Heart right ventricle (tissue), 16 donors: ENCODE data around the gene DKK3. TPM values are rescaled to one million over a fixed set of nuclear protein-coding genes. Genes with fewer than 3 reads are reported as not detected.

Experiments used
- ATAC-seq, 8 donors: fragments of 200-7000 bp; cut with Tn5 transposase; one replicate each; pipeline ENCODE4 v1.9.1; 2020; ENCODE audit warnings: mild to moderate bottlenecking in 8 of 8, moderate library complexity in 8 of 8, moderate number of reproducible peaks in 1 of 8
- DNase-seq, 2 donors: peaks; one replicate each; pipeline ENCODE4 v3.0.0-alpha.2; 2020
- H3K27ac ChIP-seq, 10 donors: fragments of 200-600 bp; sonication (generic) in 2 of 10; one replicate each; pipeline versions ENCODE4 v1.5.0 to v1.8.0; 2020 to 2022; ENCODE audit warnings: mild to moderate bottlenecking in 3 of 10
- H3K27me3 ChIP-seq, 7 donors: fragments of 200-600 bp; one replicate each; pipeline ENCODE4 v1.8.0; 2021 to 2022; ENCODE audit warnings: mild to moderate bottlenecking in 2 of 7
- H3K36me3 ChIP-seq, 9 donors: fragments of 200-600 bp; sonication (generic) in 1 of 9; one replicate each; pipeline versions ENCODE4 v1.5.0 to v1.8.0; 2020 to 2022; ENCODE audit warnings: mild to moderate bottlenecking in 2 of 9
- H3K4me1 ChIP-seq, 9 donors: fragments of 200-600 bp; sonication (generic) in 1 of 9; one replicate each; pipeline versions ENCODE4 v1.5.0 to v1.8.0; 2020 to 2022; ENCODE audit warnings: mild to moderate bottlenecking in 4 of 9
- H3K4me3 ChIP-seq, 10 donors: fragments of 200-600 bp; sonication (generic) in 2 of 10; one replicate each; pipeline versions ENCODE4 v1.5.0 to v1.8.0; 2020 to 2022; ENCODE audit warnings: mild to moderate bottlenecking in 7 of 10, moderate library complexity in 2 of 10
- H3K9me3 ChIP-seq, 11 donors: fragments of 200-600 bp in 10 of 11; sonication (generic) in 2 of 11; one replicate each; pipeline versions ENCODE4 v1.5.0 to v1.8.0; 2013 to 2022; ENCODE audit warnings: mild to moderate bottlenecking in 2 of 11, control low read depth in 1 of 11, moderate library complexity in 1 of 11
- WGBS, 2 donors: extraction: QIAGEN DNeasy Blood & Tissue Kit; methylation state at CpG; one replicate each; pipeline ENCODE4 v1.1.7; 2013; ENCODE audit warnings: inconsistent platforms in 1 of 2; 5-methylcytosine and 5-hydroxymethylcytosine counted together
- intact Hi-C, 10 donors: fragments of 100-400 bp; cut with DNase I; formaldehyde crosslinking; loops; one replicate each; pipeline versions ENCODE4 v1.11.1 to v1.14.2; 2022
- polyA plus RNA-seq, 2 donors: library from polyadenylated mRNA; stranded (reverse); fragments of 200-250 nt; gene quantifications; one replicate each; pipeline ENCODE4 v1.2.3, GENCODE V29; 2013
- total RNA-seq, 10 donors: library from RNA; stranded (reverse); fragmentation: NEBNext Ultra II Directional in 3 of 10; extraction: Animal tissue kit (Norgen Biotek cat#: 25700) in 3 of 10; gene quantifications; one replicate each; pipeline versions ENCODE4 v1.2.1 to v1.2.4, GENCODE V29; 2021 to 2023
- TF ChIP-seq, protein P1 (sequence below), 9 donors: fragments of 200-600 bp; sonication (generic) in 2 of 9; IDR thresholded peaks; one replicate each; pipeline versions ENCODE4 v1.5.0 to v1.8.0; 2021 to 2022; ENCODE audit warnings: antibody characterized with exemption in 9 of 9, mild to moderate bottlenecking in 5 of 9, moderate library complexity in 1 of 9
- donor health status: Arrhythmogenic right ventricular cardiomyopathy.
- donor health status: ischemic (EF 13 %, LVEDD 7.1; RV severe dilation, severe dysfunction).
- donor health status: healthy with polysubstance abuse.
- donor health status: DM: no; HTN: yes; CAD: no.
- donor health status: DM: no; HTN: no; CAD: no.
- donor health status: ischemic (EF 25% LVEDD 6.9; RV normal size, moderate dysfunction).
- donor health status: ischemic (EF 25% LVEDD 5.7; RV mildly dilated, moderate dysfunction).
- donor health status: healthy.
- donor health status: DM: yes; HTN: yes; CAD: no.
- donor health status: Ischemic cardiomyopathy.
- donor health status: ischemic (EF 35%, LVEDD 5.7; RV mildly dilated, moderate dysfunction).
- donor health status: nonischemic (EF 11% LVEDD 7.7; RV severe dilation, severe dysfunction).
- donor health status: DM: yes; HTN: yes; CAD: no.
- donor health status: PGD.
- donor health status: ischemic (EF 29% LVEDD 5.4; RV normal size, mild dysfunction).
- donor health status: nonischemic (EF 23%, LVEDD 6.1; RV moderate dilation, normal function).

The DKK3 gene
- total and polyA plus RNA-seq, 12 donors = 113 to 1,034 (median 601) TPM

DNA sequence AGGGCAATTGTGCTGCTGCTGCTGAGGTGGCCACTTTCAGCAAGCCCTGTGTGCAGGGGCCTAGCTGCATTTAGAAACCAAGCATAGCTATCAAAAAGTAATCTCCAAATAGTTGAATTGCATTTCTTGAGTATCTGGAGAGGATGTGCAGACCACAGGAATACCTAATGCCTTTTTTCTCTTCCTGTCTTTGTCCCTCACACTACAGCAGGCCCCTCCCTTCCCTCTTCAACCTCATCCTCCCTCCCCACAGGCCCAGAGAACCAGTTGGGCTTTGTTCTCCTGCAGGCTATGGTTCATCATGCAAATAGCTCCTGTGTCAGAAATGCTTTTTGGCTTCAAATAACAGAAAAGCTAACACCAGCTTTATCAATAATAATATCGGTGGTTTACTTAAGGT, 47.7 kb downstream of the DKK3 start:
- H3K4me1 ChIP-seq = peaks cover 0 to 55% (median 25%) of the 10 kb centered on the region in 9 donors
- H3K4me3 ChIP-seq = no peak overlapping the region
- DNase-seq (no peak), ATAC-seq (no peak)
- H3K27ac ChIP-seq = no peak overlapping the region
- intact Hi-C loops = no loop called here
- TF ChIP-seq, protein P1, sequence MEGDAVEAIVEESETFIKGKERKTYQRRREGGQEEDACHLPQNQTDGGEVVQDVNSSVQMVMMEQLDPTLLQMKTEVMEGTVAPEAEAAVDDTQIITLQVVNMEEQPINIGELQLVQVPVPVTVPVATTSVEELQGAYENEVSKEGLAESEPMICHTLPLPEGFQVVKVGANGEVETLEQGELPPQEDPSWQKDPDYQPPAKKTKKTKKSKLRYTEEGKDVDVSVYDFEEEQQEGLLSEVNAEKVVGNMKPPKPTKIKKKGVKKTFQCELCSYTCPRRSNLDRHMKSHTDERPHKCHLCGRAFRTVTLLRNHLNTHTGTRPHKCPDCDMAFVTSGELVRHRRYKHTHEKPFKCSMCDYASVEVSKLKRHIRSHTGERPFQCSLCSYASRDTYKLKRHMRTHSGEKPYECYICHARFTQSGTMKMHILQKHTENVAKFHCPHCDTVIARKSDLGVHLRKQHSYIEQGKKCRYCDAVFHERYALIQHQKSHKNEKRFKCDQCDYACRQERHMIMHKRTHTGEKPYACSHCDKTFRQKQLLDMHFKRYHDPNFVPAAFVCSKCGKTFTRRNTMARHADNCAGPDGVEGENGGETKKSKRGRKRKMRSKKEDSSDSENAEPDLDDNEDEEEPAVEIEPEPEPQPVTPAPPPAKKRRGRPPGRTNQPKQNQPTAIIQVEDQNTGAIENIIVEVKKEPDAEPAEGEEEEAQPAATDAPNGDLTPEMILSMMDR (IDR thresholded peaks at IDR 0.05) = no peak
- 90 to 98% methylated on average over 1 of the region's 1 CpG for WGBS, 2 donors
- no peaks in the 10 kb centered on the region for H3K27me3 ChIP-seq
- H3K9me3 ChIP-seq = peaks cover 0 to 10% (median 0%) of the 10 kb centered on the region in 11 donors
- H3K36me3 ChIP-seq = peaks cover 0 to 52% (median 13%) of the 10 kb centered on the region in 9 donors

DNA sequence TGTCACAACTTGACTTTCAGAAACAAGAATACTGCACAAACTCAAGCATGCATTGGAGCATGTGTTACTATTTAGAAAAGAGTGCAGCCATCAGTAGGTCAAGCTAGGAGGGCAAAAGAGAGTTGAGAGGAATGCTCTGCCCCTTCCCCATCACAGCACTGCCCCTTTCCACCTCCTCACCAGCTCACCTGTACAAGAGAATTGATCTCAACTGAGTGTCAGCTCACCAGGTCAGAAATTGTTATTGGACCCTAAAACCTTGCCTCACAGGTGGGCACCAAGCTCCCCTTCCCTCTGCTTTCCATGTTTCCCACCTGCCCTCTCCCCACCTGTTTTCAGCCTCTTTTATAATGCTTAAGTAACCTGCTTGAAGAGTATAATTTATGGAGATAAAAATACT, 48.8 kb downstream of the DKK3 start:
- Histone ChIP-seq H3K4me1 (peaks cover 0 to 44% (median 23%) of the 10 kb centered on the region in 9 donors), H3K27me3 (no peaks in the 10 kb centered on the region), H3K27ac (no peak overlapping the region), H3K4me3 (no peak overlapping the region), H3K36me3 (peaks cover 0 to 61% (median 18%) of the 10 kb centered on the region in 9 donors), H3K9me3 (peaks cover 0 to 10% (median 0%) of the 10 kb centered on the region in 11 donors)
- TF ChIP-seq, protein P1 (IDR thresholded peaks at IDR 0.05) = no peak
- ATAC-seq (no peak), DNase-seq (no peak)
- intact Hi-C loops = loop anchor here in 1 of 10 donors (10.0 kb wide), 1 partner anchor 325 kb away; no protein-coding TSS in a partner anchor

DNA sequence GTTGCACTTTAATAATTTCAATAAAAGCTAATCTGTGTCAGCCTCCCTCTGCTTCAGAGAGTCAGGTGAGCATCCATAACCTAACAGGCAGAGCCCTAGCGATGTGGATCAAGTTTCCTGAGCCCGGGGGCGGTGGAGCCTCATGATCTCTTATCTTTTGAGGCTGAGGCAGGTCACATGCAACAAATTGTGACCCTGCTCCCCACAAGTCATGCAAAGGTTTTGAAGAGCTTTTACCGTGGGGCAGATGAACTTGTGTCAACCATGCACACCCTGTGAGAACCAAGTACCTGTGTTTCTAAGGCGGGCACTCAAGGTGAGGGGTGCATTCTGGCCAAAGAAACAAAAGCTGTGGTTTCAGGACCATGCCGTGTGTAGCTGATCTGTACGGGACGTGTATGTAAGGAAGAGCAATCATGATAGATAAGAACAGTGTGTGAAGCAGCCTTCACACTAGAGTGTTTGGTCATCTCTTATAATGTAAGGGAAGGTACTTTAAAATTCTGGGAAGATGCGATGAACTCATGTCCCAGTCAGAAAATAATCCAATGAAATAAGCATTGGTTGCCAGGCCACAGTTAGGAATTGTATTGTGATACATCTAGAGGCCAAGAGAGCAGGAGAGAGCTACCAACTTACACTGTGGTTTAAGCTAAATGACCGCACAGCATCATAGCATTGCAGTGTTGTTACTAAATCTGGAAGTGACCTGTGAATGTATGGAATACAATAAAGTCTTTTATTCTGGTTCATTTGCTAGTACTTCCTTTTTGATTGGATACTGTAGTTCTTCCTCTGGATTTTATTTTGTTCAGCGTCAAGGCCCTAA, 49.8 kb downstream of the DKK3 start:
- Histone ChIP-seq H3K27me3 (no peaks in the 10 kb centered on the region), H3K27ac (no peak overlapping the region), H3K9me3 (peaks cover 0 to 10% (median 0%) of the 10 kb centered on the region in 11 donors), H3K36me3 (peaks cover 0 to 64% (median 26%) of the 10 kb centered on the region in 9 donors), H3K4me1 (peaks cover 0 to 34% (median 16%) of the 10 kb centered on the region in 9 donors), H3K4me3 (no peak overlapping the region)
- WGBS, 2 donors = 75 to 84% methylated on average over 11 of the region's 11 CpGs
- intact Hi-C loops = loop anchor here in 1 of 10 donors (10.0 kb wide), 1 partner anchor 326 kb away; no protein-coding TSS in a partner anchor
- DNase-seq = no peak
- TF ChIP-seq, protein P1 (IDR thresholded peaks at IDR 0.05) = no peak
- no peak for ATAC-seq

DNA sequence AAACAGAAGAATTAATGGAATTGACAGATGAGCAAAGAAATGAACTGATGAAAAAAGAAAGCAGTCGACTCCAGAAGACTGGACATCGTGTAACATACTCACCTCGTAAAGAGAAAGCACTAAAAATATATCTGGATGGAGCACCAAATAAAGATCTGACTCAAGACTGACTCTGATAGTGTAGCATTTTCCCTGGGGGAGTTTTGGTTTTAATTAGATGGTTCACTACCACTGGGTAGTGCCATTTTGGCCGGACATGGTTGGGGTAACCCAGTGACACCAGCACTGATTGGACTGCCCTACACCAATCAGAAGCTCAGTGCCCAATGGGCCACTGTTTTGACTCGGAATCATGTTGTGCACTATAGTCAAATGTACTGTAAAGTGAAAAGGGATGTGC, 52.4 kb downstream of the DKK3 start:
- Histone ChIP-seq H3K4me3 (no peak overlapping the region), H3K27me3 (no peaks in the 10 kb centered on the region), H3K36me3 (peaks cover 0 to 86% (median 38%) of the 10 kb centered on the region in 9 donors), H3K9me3 (no peaks in the 10 kb centered on the region), H3K27ac (no peak overlapping the region), H3K4me1 (peaks cover 0 to 19% (median 9%) of the 10 kb centered on the region in 9 donors)
- intact Hi-C loops = loop anchor here in 1 of 10 donors (10.0 kb wide), 1 partner anchor 329 kb away; no protein-coding TSS in a partner anchor
- TF ChIP-seq, protein P1 (IDR thresholded peaks at IDR 0.05) = no peak
- DNase-seq = no peak
- 75 to 82% methylated on average over 5 of the region's 5 CpGs for WGBS, 2 donors
- ATAC-seq = no peak
